NK-92 treated with Interleukin-12 subunit alpha and Interleukin-12 subunit beta, amount 100 ng/mL, for 24 hours (cell line): Measurements from ENCODE around the gene FBXW5.

Source experiments
- DNase-seq: peaks from one replicate; lab custom pipeline; 2025; lab: John Stamatoyannopoulos, UW

Gene FBXW5

GRCh38 chr9:136944519-136945332 lies at the start of gene FBXW5, which contains the start of gene C8G:
TSS of gene FBXW5 (minus strand) at chr9:136944738. CDS start at chr9:136944083, 655 bp downstream.
TSS of gene C8G (plus strand) at chr9:136945243. CDS start at chr9:136945321, 78 bp downstream.
- peak; percentile 90 for DNase-seq

DNA sequence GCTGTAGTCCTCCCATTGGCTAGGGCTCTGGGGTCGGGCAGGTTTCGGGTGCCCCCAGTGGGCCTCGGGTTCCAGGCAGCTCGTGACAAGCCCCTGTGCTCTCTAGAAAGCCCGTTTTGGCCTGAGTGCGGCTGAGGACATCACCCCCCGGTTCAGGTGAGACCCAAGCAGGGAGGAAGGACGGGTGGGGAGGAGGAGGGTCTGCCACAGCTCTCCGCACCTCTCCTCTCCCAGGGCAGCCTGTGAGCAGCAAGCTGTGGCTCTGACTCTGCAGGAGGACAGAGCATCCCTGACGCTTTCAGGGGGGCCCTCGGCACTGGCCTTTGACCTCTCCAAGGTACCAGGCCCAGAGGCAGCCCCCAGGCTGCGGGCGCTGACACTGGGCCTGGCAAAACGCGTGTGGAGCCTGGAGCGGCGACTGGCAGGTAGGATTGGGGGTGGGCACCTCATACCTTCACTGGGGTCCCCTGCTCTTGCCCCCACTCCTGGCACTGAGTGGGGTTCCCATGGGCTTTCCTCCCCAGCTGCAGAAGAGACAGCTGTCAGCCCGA lies 48.4 kb upstream of the FBXW5 start:
- no peak for DNase-seq

GRCh38 chr9:136991993-136992818 lies 47.7 kb upstream of the FBXW5 start, which contains the start of gene PAXX:
TSS of gene PAXX (plus strand) at chr9:136992422. CDS start at chr9:136992444, 22 bp downstream.
- peak; percentile 82 for DNase-seq

- DNase-seq, result no peak
These were observed 45.8 kb upstream of the FBXW5 start for GRCh38 chr9:136990242-136990911.

DNA sequence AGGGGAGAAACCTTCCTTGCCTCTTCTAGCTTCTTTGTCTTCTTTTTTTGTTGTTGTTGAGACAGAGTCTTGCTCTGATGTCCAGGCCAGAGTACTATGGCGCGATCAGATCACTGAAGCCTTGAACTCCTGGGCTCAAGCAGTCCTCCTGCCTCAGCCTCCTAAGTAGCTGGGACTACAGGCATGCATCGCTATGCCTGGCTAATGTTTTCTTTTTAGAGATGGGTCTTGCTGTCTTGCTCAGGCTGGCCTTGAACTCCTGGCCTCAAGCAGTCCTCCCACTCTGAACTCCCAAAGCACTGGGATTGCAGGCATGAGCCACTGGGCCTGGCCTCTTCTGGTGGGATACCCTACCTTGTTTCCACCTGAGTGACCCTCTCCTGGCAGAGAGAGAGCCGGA lies 44.3 kb upstream of the FBXW5 start:
- DNase-seq, result no peak

- DNase-seq, result no peak
These were observed 41.3 kb upstream of the FBXW5 start for GRCh38 chr9:136985853-136986252.

DNA sequence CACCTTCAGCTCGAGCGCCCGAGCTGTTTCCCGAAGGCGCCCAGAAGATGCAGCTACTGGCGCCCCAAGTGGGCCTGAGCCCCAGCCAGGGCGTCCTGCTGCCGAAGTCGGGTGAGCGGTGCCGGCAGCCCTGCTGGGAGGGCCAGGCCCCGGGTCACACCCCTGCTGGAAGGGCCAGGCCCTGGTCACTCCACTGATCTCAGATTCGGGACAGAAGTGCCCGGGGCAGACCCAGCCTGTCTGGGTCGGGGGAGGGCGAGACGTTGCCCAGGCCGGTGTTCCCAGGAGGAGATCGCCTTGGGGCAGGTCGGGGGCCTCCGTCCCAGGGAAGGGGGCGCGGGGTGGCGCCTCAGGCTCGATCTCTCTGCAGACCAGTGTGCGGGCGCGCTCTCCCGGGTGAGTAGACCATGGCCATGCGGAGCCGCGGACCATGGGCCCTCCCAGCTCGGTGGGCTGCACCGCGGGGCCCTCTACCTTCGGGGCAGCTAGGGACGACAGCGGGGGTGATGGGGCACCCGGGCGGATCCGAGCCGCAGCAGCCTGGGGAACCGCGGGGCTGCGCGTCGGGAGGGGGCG lies 40.6 kb upstream of the FBXW5 start:
- DNase-seq, result no peak

DNA sequence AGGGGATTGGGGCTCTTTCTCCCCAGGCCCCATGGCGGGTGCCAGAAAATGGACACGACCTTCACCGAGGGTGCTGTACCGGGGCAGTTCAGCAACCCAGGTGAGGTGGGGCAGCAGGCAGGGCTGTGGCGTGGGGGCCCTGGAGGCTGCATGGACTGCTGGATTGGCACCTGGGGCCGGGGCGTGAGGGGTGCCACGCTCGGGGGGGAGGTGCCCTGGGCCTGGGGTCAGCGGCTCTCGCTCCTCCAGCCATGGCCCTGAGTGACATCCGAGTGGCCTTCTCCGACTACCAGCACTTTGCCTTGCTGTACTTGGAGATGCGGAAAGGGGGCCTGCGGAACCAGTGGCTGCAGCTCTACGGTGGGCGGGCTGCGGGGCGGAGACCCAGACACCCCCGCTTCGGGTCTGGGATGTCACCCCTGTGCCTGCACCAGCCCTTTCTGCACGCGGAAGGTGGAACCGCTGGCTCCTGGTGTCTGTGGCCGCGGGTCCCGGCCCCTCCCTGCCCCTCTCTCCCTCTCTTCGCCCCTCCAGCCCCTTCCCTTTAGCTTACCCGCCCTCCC lies 40.0 kb upstream of the FBXW5 start:
- no peak for DNase-seq

GRCh38 chr9:136983656-136984314 lies 39.2 kb upstream of the FBXW5 start:
- no peak for DNase-seq

- no peak for DNase-seq
These were observed 38.6 kb upstream of the FBXW5 start for GRCh38 chr9:136983167-136983566.

DNA sequence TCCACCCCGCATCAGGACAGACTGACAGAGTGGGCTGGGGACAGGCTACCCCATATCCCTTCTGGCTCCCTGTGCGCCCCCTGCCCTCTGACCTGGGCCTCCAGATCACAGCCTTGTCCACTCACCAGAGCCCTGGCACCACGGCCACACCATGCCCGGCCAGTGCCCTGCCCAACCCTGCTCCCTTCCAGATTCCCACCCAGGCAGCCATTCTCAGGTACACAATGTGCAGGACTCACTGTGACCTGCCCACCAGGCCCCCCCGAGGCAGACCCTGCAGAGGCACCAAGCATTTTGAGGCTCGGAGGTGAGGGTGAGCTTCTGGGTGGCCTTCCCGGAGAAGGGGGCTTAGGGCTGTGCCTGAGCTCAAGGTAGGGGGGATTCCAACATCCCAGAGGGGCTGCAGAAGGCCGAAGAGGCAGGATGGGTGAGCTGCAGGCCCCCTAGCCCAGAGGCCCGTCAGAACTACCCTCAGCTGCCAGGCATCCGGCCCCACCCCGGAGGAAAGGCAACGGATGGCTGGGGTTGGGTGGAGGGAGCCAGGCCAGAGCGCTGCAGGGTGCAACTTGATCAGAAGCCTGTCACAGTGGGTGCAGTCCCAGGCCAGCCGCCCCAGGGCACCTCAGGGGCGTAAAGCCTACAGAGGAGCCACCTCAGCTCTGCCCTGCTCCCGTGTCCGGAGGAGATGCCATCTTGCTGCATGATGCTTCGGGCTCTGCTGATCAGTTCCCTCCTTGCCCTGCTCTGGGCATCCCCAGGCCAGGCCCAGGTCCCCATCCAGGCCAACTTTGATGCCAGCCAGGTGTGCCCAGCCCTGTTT lies 37.9 kb upstream of the FBXW5 start, which contains the start of gene LCNL1:
TSS of gene LCNL1 (plus strand) at position 762 of the 820 bp plus-strand sequence. CDS start 594 bp downstream, outside the sequence.
- DNase-seq, result no peak

DNA sequence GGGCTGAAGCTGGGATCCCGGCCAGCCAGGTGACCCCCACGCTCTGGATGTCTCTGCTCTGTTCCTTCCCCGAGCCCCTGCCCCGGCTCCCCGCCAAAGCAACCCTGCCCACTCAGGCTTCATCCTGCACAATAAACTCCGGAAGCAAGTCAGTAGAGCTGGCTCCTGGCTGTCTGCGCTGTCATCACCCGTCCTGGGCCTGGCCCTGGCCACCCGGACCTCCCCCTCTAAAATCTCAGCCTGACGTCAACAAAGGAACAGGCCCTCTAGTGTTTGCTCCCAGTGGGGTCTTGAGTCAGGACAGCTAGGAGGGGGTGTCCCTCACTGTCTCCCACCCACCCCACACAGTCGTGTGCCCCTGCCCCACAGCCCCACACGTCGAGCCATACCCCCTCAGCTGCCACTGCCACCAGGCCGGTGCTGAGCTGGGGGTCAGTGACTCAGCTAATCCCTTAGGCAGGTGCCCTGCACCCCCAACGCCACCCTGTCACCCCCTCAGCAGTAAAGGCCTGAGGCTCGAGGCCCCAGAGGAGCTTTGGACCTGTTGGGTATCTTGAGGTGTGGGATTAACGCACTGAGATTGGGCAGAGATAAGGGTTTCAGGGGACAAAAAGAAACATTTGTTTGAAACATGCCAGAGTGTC lies 37.2 kb upstream of the FBXW5 start:
- DNase-seq, result no peak

GRCh38 chr9:136980669-136981478 lies 36.3 kb upstream of the FBXW5 start:
- DNase-seq, result no peak

DNA sequence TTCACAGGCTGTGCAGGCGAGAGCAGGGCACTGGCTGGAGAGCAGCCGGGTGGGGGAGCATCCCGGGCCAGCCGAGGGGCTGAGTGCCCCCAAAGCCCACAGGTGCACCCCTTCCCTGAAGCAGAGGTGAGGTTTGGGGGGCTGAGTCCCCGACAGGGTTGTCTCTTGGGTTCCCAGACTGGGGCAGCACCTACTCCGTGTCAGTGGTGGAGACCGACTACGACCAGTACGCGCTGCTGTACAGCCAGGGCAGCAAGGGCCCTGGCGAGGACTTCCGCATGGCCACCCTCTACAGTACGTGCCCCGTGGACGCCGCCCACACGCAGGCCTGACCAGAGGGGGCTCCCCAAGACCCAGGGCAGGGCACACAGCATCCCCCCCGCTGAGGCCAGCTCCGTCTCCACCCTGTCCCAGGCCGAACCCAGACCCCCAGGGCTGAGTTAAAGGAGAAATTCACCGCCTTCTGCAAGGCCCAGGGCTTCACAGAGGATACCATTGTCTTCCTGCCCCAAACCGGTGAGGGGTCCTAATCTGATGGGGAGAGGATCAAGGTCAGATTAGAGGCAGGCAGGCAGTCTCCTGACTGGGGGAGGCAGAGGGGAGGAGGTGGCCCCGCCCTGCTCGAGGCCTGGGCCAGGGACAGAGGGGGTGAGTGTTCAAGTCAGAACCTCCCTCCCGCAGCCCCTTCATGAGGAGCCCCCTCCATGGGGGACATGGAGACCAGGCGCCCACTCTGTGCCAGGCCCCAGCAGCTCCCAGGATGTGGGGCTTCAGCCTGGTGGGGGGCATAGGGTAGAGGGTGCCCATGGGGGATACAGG lies 35.4 kb upstream of the FBXW5 start:
- no peak for DNase-seq

- no peak for DNase-seq
These were observed 34.5 kb upstream of the FBXW5 start for GRCh38 chr9:136978865-136979544.

- peak; percentile 45 for DNase-seq
These were observed 33.7 kb upstream of the FBXW5 start for GRCh38 chr9:136978073-136978864.
